CD4-positive, alpha-beta T cell treated with Interleukin-4 for 4 hours (primary cell): ENCODE data around the gene TSEN54.

ENCODE experiments used
- DNase-seq: peaks from one replicate; pipeline ENCODE4 v3.0.0-alpha.2; 2020

TSEN54 gene

DNA sequence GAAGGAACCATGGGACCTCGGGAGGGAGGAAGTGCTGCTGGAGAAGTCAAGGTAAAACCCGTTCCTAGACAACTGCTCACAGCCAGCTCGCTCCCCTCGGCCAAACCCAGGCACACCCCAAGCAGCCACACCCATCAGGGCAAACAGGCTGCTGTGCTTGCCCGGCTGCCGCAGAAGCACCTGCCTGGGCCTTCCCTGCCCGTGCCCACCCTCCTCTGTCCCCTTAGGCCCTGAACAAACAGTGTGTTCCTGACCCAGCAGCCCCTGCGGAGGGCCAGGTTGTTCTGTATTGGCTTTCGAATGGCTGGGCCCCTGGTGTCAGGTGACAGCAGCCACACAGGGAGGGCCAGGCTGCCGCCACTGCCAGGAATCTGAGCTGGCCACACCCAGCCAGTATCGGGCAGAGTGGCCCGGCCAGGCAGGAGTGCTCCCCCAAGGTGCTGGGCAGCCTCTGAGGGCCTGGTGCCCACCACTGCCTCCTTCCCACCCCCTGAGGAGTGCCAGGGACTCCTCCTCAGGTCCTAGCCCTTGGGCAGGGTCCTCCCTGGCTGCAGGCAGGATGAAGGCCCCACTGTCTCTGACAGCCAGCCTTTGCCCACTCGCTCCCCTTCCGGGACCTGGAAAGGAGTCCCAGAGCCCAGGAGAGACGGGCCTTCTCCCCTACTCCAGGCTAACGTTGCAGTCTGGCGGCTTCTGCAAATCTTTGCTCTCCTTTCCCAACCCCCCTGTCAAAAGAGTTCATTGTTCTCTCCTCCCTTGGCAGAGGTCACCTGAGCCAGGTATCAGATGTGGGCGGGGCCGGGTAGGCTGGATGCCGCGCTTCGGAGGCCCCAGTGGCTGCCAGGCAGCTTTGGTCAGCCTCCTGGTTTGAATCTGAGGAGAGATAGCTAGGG, 33.2 kb downstream of the TSEN54 start:
- no peak for DNase-seq

DNA sequence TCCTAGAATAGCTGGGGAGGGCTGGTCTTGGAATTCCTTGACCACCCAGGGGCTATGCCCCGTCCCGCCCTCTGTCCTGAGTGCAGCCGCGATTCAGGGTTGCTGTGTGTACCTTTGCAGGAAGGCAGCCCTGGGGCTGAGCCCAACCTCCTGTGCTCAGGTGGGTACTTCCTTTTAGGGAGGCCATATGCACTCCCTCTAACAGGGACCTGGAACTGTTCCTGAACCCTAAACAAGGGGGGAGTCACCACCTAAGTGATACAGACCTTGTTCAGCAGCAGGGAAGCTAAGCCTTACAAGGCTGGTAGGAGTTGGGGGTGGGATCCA, 33.8 kb downstream of the TSEN54 start:
- no peak for DNase-seq

- no peak for DNase-seq
Observed at GRCh38 chr17:75551266-75551665, 34.9 kb downstream of the TSEN54 start.

- DNase-seq: no peak
Observed at GRCh38 chr17:75552425-75553294, 36.3 kb downstream of the TSEN54 start.

GRCh38 chr17:75553295-75554110, 37.2 kb downstream of the TSEN54 start:
- DNase-seq: no peak

- no peak for DNase-seq
Observed at GRCh38 chr17:75555679-75556153, 39.4 kb downstream of the TSEN54 start.

DNA sequence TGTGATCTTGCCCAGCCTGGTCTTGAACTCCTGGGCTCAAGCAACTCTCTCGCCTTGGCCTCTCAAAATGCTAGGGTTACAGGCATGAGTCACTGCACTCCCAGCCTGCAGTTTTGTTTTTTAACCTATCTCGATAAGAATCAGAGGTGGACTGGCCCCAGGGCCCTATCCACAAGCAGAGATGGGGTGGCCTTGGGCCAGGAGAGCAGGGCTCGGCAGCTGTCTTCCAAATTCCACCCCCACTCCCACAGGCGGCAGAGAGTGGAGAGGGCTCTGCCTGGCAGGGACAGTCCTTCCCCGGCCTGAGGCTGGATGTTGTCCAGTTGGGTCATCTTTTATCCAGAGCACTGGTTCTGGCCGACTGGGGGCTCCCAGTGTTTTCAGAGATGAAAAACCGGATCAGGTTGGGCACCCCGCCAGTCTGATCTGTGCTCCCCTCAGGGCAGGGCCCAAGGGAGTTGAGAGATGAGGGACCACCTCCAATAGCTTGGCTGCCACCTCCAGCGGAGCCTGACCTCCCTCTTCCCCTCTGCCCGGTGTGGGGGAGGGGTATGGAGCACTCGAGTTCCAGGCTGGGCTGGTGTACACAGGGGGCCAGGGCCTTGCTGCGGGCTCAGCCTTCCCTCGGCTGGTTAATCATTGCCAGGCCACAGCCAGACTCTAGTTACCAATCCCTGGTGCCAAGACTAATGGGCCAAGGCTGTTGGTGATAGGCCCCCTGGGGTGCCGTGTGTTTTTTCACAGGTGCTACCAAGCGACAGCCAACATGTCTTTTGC, 40.9 kb downstream of the TSEN54 start:
- no peak for DNase-seq

DNA sequence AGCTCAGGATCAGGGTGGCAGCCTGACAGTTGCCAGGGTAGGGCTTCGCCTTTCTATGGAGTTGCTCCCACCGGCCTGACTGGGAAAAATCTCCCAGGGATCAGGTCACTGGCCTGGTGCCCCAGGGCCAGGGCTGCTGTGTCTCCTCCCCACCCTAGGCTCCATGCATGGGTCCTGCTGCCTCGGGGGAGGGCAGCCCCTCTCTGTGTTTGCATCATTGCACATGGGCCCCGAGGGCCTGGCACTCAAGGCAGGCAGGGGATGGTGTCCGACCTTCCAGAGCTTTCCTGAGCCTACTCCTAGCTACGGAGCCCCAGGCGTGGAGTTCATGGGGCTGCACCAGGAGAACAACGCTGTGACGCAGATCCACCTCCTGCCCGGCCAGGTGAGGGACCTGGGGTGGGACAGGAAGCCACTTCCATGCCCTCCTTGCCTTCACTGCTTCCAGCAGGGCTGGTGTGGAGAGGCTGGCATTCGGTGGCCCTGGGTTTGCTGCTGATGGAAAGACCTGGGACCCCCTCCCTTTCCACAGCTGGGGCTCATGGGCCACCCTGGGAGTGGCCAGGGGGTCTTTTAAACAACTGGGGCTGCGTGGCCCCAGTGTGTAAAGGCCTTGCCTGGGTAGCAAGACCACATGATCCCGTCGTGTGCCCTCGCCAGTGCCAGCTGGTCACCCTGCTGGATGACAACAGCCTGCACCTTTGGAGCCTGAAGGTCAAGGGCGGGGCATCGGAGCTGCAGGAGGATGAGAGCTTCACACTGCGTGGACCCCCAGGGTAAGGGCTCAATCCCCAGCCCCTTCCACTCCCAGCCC, 41.7 kb downstream of the TSEN54 start:
- DNase-seq: no peak

DNA sequence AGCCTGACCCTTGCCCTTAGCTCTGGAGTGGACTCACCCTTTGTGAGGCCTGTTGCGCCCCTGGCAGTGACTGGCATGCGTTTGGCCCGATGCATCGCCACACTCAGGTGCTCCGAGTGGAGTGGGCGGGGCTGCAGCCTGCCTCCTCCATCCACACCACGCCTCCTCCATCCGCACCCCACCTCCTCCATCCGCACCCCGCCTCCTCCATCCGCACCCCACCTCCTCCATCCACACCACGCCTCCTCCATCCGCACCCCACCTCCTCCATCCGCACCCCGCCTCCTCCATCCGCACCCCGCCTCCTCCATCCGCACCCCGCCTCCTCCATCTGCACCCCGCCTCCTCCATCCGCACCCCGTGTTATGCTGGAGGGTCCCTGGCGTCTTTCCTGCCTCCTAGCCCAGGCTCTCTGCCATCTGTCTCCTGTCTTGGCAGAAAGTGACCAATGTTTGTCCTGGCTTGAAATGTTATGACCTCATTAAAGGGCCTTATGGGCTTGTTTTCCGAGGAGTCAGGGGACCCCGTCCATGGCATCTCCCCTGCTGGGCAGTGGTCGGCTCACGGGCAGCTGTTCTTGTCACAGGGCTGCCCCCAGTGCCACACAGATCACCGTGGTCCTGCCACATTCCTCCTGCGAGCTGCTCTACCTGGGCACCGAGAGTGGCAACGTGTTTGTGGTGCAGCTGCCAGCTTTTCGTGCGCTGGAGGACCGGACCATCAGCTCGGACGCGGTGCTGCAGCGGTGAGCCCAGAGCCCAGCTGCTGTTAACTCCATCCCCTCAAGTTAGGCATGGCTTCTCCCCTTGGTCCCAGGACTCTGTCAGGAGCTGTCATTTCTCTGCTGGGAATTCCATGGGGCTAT, 42.6 kb downstream of the TSEN54 start:
- no peak for DNase-seq

- no peak for DNase-seq
Observed at GRCh38 chr17:75559958-75560533, 43.7 kb downstream of the TSEN54 start.

- DNase-seq: no peak
Observed at GRCh38 chr17:75561927-75562603, 45.7 kb downstream of the TSEN54 start.

DNA sequence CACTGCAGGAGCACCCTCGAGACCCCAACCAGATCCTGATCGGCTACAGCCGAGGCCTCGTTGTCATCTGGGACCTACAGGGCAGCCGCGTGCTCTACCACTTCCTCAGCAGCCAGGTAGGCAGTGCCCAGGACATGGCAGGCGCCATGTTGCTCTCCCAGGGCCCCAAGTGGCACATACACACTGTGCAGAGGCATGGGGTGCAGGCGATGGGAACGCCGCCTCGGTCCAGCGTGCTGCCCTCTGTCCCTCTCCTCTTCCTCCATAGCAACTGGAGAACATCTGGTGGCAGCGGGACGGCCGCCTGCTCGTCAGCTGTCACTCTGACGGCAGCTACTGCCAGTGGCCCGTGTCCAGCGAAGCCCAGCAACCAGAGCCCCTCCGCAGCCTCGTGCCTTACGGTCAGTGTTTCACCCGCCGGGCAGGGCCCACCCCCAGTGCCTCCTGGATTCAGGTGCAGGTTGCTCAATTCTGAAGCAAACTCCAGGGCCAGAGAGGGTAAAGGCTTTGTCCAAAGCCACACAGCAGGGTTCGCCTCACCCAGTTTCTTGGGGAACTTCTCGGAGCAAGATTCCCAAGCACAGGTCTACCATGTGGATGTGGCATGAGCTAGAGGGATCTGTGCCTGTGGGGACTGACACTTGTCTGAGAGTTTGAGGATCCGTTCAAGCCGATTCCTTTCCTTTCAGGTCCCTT, 46.9 kb downstream of the TSEN54 start:
- no peak for DNase-seq

DNA sequence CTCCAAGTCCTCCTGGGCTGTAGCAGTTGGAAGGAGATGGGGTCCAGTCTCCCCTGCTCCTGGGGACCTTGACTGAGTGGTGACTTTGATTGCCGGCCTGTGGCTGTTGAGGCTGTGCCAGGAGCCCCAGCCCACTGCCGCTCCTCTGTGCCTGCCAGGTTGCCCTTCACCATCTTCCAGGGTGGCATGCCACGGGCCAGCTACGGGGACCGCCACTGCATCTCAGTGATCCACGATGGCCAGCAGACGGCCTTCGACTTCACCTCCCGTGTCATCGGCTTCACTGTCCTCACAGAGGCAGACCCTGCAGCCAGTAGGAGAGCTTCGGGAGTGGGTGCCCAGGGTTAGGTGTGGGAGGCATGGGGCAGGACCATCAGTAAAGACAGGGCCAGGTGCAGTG, 47.9 kb downstream of the TSEN54 start:
- no peak for DNase-seq

- no peak for DNase-seq
Observed at GRCh38 chr17:75565066-75565465, 48.7 kb downstream of the TSEN54 start.

GRCh38 chr17:75565618-75566017, 49.3 kb downstream of the TSEN54 start:
- no peak for DNase-seq

DNA sequence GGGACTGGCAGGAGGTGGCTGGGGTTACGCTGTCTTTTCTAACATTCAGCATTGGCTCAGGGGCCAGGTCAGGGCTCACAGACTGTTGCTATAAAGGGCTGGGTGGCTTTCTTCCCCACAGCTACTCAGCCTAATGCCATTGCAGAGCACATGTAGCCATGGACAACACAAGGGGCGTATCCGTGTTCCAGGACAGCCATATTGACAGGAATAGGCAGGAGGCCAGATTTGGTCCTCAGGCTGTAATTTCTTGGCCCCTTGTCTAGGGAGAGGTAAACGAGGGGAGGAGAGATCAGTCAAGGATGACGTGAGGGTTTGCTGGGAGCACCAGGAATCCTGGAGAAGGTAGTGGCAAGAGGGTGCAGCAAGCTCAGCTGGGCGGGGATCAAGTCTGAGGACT, 50.1 kb downstream of the TSEN54 start:
- DNase-seq: no peak

DNA sequence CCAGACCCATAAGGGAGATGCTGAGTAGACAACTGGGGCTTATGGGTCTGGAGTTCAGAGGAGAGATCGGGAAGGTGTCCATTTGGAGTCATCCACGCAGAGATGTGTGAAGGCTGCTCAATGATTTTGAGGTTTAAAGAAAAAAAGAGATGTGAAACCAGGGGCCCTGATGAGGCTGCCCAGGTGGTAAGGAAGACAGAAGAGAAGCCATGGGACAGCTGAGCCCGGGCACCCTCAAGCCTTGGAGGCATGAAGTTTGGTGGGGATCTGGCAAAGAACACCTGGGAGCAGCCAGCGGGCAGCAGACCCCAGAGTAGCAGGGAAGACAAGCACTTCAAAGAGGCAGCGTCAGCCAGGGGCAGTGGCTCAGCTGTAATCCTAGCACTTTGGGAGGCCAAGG, 50.5 kb downstream of the TSEN54 start:
- DNase-seq: no peak

DNA sequence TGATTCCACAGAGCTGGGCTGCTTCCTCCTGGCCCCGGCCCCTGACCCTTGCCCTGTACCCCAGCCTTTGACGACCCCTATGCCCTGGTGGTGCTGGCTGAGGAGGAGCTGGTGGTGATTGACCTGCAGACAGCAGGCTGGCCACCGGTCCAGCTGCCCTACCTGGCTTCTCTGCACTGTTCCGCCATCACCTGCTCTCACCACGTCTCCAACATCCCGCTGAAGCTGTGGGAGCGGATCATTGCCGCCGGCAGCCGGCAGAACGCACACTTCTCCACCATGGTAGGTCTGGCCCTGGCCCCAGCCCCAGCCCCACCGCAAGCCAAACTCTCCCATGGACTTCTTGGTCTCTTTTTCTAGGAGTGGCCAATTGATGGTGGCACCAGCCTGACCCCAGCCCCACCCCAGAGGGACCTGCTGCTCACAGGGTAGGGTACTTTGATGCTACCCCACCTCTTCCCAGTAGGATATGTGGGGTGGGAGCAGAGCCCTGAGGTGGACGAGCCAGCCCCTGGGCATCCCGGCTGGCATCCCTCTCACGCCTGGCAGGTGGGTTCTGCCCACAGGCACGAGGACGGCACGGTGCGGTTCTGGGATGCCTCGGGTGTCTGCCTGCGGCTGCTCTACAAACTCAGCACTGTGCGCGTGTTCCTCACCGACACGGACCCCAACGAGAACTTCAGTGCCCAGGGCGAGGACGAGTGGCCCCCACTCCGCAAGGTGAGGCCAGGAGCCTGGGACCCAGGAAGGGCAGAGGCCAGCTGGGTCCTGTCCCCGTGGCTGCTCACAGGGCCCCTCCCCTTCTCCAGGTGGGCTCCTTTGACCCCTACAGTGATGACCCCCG, 52.3 kb downstream of the TSEN54 start:
- DNase-seq: no peak
